ENCODE results near the gene SMPD2. TPM values are rescaled to one million over a fixed set of nuclear protein-coding genes. Genes with fewer than 3 reads are reported as not detected.

Gene SMPD2
- total RNA-seq, 1 experiment from 2014 or later: 14.7 TPM

DNA sequence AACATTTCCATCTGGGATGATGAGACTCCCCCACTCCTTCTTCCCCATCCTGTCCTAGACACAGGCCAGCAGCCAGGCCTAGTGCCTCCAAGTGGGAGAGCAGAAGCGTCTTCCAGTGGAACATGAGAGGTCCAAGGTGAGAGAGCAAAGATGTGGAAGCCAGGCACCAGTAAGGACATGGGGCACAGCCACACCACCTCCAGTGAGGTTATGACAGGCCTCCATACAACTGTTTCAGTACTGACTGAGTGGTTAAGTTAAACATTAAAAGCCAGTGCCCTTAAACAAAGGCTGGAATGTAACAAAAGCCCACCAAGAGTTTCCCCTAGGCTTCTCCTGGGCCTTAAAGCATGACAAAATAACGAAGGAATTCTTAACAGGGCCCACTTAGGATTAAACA is 37.2 kb downstream of the SMPD2 start:
- no peaks in the 10 kb centered on the region for H3K9me2 ChIP-seq (ENCODE audit: insufficient read depth)
- H3K4me1 ChIP-seq (ENCODE audit: control insufficient read depth in 1 of 2, insufficient read depth in 2 of 2, low read length in 2 of 2): peaks cover 4 to 6% of the 10 kb centered on the region in 2 experiments; a peak in 2 of 4 replicates
- no peak overlapping the region for H3K4me2 ChIP-seq (ENCODE audit: low read length)
- DNase-seq (ENCODE audit: low read depth, low spot score) (no peak), ATAC-seq (no peak)
- H3K9me3 ChIP-seq (ENCODE audit: control insufficient read depth in 1 of 2, insufficient read depth in 1 of 2, low read depth in 1 of 2, low read length in 2 of 2): no peaks in the 10 kb centered on the region
- no peak overlapping the region for H3K4me3 ChIP-seq (replicated peaks in 1 of 2; ENCODE audit: low read depth in 1 of 2, low read length in 2 of 2)
- TF ChIP-seq, protein P1, sequence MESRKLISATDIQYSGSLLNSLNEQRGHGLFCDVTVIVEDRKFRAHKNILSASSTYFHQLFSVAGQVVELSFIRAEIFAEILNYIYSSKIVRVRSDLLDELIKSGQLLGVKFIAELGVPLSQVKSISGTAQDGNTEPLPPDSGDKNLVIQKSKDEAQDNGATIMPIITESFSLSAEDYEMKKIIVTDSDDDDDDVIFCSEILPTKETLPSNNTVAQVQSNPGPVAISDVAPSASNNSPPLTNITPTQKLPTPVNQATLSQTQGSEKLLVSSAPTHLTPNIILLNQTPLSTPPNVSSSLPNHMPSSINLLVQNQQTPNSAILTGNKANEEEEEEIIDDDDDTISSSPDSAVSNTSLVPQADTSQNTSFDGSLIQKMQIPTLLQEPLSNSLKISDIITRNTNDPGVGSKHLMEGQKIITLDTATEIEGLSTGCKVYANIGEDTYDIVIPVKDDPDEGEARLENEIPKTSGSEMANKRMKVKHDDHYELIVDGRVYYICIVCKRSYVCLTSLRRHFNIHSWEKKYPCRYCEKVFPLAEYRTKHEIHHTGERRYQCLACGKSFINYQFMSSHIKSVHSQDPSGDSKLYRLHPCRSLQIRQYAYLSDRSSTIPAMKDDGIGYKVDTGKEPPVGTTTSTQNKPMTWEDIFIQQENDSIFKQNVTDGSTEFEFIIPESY (IDR thresholded peaks at IDR 0.05; ENCODE audit: extremely low read depth, insufficient replicate concordance, low read length): no peak
- TF ChIP-seq ZNF274 (IDR thresholded peaks at IDR 0.05; ENCODE audit: low read depth, low read length) (no peak), EZH2phosphoT487 (IDR thresholded peaks at IDR 0.05; ENCODE audit: borderline replicate concordance) (no peak), ZFX (IDR thresholded peaks at IDR 0.05) (no peak), CBX3 (IDR thresholded peaks at IDR 0.05; ENCODE audit: low read depth) (no peak), FOSL1 (IDR thresholded peaks at IDR 0.05; ENCODE audit: low read depth) (no peak), POLR2A (IDR thresholded peaks at IDR 0.05; ENCODE audit: borderline replicate concordance, extremely low read depth, insufficient read depth, insufficient read length) (no peak), ELF1 (IDR thresholded peaks at IDR 0.05; ENCODE audit: borderline replicate concordance, low read depth) (no peak), SP1 (IDR thresholded peaks at IDR 0.05; ENCODE audit: low read depth) (no peak), SRF (IDR thresholded peaks at IDR 0.05; ENCODE audit: low read depth) (no peak)
- TF ChIP-seq, protein P2, sequence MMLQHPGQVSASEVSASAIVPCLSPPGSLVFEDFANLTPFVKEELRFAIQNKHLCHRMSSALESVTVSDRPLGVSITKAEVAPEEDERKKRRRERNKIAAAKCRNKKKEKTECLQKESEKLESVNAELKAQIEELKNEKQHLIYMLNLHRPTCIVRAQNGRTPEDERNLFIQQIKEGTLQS (IDR thresholded peaks at IDR 0.05): no peak
- TF ChIP-seq, protein P3, sequence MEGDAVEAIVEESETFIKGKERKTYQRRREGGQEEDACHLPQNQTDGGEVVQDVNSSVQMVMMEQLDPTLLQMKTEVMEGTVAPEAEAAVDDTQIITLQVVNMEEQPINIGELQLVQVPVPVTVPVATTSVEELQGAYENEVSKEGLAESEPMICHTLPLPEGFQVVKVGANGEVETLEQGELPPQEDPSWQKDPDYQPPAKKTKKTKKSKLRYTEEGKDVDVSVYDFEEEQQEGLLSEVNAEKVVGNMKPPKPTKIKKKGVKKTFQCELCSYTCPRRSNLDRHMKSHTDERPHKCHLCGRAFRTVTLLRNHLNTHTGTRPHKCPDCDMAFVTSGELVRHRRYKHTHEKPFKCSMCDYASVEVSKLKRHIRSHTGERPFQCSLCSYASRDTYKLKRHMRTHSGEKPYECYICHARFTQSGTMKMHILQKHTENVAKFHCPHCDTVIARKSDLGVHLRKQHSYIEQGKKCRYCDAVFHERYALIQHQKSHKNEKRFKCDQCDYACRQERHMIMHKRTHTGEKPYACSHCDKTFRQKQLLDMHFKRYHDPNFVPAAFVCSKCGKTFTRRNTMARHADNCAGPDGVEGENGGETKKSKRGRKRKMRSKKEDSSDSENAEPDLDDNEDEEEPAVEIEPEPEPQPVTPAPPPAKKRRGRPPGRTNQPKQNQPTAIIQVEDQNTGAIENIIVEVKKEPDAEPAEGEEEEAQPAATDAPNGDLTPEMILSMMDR (IDR thresholded peaks at IDR 0.05 in 2 of 3, conservative IDR thresholded peaks at IDR 0.05 in 1 of 3; ENCODE audit: borderline replicate concordance in 1 of 3, insufficient read depth in 1 of 3, low read depth in 2 of 3, low read length in 2 of 3): no peak
- no peak overlapping the region for H2AFZ ChIP-seq (ENCODE audit: low read depth, low read length, poor library complexity, severe bottlenecking)
- ChIA-PET POLR2A (no interaction called here), CTCF (no interaction called here), RAD21 (ENCODE audit: low non-redundant PET in 1 of 2, low total read pairs in 2 of 2, uncharacterized antibody in 2 of 2, unreplicated experiment in 2 of 2) (no interaction called here)
- H3K9ac ChIP-seq (ENCODE audit: low read length): no peak overlapping the region
- H3K79me2 ChIP-seq (ENCODE audit: insufficient read depth, low read length): peaks cover 95% of the 10 kb centered on the region
- peaks cover 40 to 50% of the 10 kb centered on the region in 2 experiments for H3K36me3 ChIP-seq (ENCODE audit: control insufficient read depth in 1 of 2, insufficient read depth in 2 of 2, low read length in 2 of 2)
- intact Hi-C loops (cut with micrococcal nuclease): no loop called here
- BruUV-seq (replicated peaks): no TSS peak
- no peaks in the 10 kb centered on the region for H4K20me1 ChIP-seq (ENCODE audit: insufficient read depth)
- no peak overlapping the region for H3K27ac ChIP-seq (ENCODE audit: low read depth, low read length)
- H3K27me3 ChIP-seq (ENCODE audit: insufficient read depth, low read length): no peaks in the 10 kb centered on the region

Data from HCT116 (cell line).